Activated B cell treated with CpG ODN at 0.5 μM for 24 hours (primary cell): ENCODE data around the gene TTC17. TPM values are rescaled to one million over a fixed set of nuclear protein-coding genes. Genes with fewer than 3 reads are reported as not detected.

Source experiments
- ATAC-seq: fragments of 200-7000 bp; cut with Tn5 transposase; one replicate; pipeline ENCODE4 v1.10.0; 2021; ENCODE audit warnings: low read depth, mild to moderate bottlenecking, moderate library complexity
- CTCF ChIA-PET: fragments of 350-600 bp; sonication (Branson Sonifier 250); formaldehyde crosslinking; loops from one replicate; lab custom pipeline; 2021; ENCODE audit warnings: antibody characterized with exemption; lab: Charles Lee
- POLR2A ChIA-PET: fragments of 350-600 bp; sonication (Branson Sonifier 250); formaldehyde crosslinking; loops from one replicate; lab custom pipeline; 2021; ENCODE audit warnings: antibody characterized with exemption; lab: Charles Lee
- DNase-seq: peaks from one replicate; pipeline ENCODE4 v3.0.0; 2022
- H3K27ac Mint-ChIP-seq: one replicate; pipeline ENCODE4 v1.8.0; 2020; ENCODE audit warnings: mixed read lengths
- H3K27me3 Mint-ChIP-seq: one replicate; pipeline ENCODE4 v1.8.0; 2021; ENCODE audit warnings: mixed read lengths
- H3K36me3 Mint-ChIP-seq: one replicate; pipeline ENCODE4 v1.8.0; 2021; ENCODE audit warnings: low read depth, mixed read lengths
- H3K4me1 Mint-ChIP-seq: one replicate; pipeline ENCODE4 v1.8.0; 2021; ENCODE audit warnings: mixed read lengths
- H3K4me3 Mint-ChIP-seq: one replicate; pipeline ENCODE4 v1.8.0; 2020; ENCODE audit warnings: mild to moderate bottlenecking, mixed read lengths
- H3K9me3 Mint-ChIP-seq: one replicate; pipeline ENCODE4 v1.8.0; 2020; ENCODE audit warnings: mixed read lengths
- intact Hi-C: fragments of 100-400 bp; cut with micrococcal nuclease; formaldehyde crosslinking; loops from one replicate; pipeline ENCODE4 v1.15.1; 2024
- total RNA-seq: library from RNA; stranded (reverse); gene quantifications from 2 replicates; pipeline ENCODE4 v1.2.3, GENCODE V29; 2022
- TF ChIP-seq, protein P1 (sequence below): fragments of 200-600 bp; IDR thresholded peaks from one replicate; pipeline ENCODE4 v1.8.0; 2022; ENCODE audit warnings: antibody characterized with exemption, mild to moderate bottlenecking

TTC17 gene
- total RNA-seq, 1 donor from 2014 or later: 127 TPM

GRCh38 chr11:43367382-43368178 is 8.9 kb downstream of the TTC17 start:
- intact Hi-C loops: loop anchor here (1.0 kb wide), 1 partner anchor 8 kb away; no protein-coding TSS in a partner anchor
- Mint-ChIP-seq H3K27me3 (no peaks in the 10 kb centered on the region), H3K4me3 (peak overlapping the region; percentile 16), H3K4me1 (peaks cover 34% of the 10 kb centered on the region), H3K36me3 (peaks cover 57% of the 10 kb centered on the region), H3K9me3 (no peaks in the 10 kb centered on the region), H3K27ac (peak overlapping the region; percentile 21)
- ChIA-PET CTCF (no interaction called here), POLR2A (interaction anchor here (2.0 kb wide), 1 partner anchor 9 kb away, joined by 10 read pairs; the partner anchor contains the start of gene TTC17)
- DNase-seq (no peak), ATAC-seq (peak; percentile 74)
- TF ChIP-seq, protein P1, sequence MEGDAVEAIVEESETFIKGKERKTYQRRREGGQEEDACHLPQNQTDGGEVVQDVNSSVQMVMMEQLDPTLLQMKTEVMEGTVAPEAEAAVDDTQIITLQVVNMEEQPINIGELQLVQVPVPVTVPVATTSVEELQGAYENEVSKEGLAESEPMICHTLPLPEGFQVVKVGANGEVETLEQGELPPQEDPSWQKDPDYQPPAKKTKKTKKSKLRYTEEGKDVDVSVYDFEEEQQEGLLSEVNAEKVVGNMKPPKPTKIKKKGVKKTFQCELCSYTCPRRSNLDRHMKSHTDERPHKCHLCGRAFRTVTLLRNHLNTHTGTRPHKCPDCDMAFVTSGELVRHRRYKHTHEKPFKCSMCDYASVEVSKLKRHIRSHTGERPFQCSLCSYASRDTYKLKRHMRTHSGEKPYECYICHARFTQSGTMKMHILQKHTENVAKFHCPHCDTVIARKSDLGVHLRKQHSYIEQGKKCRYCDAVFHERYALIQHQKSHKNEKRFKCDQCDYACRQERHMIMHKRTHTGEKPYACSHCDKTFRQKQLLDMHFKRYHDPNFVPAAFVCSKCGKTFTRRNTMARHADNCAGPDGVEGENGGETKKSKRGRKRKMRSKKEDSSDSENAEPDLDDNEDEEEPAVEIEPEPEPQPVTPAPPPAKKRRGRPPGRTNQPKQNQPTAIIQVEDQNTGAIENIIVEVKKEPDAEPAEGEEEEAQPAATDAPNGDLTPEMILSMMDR: no peak

DNA sequence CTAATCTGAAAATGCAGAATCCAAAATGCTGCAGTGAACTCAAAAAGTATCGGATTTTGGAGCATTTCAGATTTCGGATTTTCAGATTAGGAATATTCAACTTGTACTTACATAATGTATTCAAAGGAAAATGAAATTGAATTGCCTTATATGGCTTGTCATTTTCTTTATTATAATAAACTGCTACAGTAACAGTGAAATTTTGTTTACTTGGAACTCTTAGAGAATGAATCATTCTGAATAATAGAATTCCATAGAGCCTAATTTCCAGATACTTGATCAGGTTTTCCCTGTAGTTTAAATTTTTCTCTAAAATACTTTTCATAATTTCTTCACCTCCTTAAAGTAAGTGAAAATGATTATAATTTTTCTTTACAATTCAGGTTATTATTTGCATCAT is 17.3 kb downstream of the TTC17 start:
- intact Hi-C loops: no loop called here
- Mint-ChIP-seq H3K4me3 (no peak overlapping the region), H3K27me3 (no peaks in the 10 kb centered on the region), H3K9me3 (no peaks in the 10 kb centered on the region), H3K27ac (no peak overlapping the region), H3K4me1 (peaks cover 9% of the 10 kb centered on the region), H3K36me3 (peaks cover 55% of the 10 kb centered on the region)
- ChIA-PET POLR2A (no interaction called here), CTCF (no interaction called here)
- ATAC-seq: no peak
- no peak for DNase-seq
- TF ChIP-seq, protein P1: no peak

GRCh38 chr11:43376594-43376993 is 17.9 kb downstream of the TTC17 start:
- CTCF ChIA-PET: no interaction called here
- TF ChIP-seq, protein P1: no peak
- Mint-ChIP-seq H3K27ac (no peak overlapping the region), H3K4me1 (peaks cover 9% of the 10 kb centered on the region), H3K9me3 (no peaks in the 10 kb centered on the region), H3K36me3 (peaks cover 53% of the 10 kb centered on the region), H3K27me3 (no peaks in the 10 kb centered on the region), H3K4me3 (no peak overlapping the region)
- ATAC-seq: no peak
- POLR2A ChIA-PET: no interaction called here
- intact Hi-C loops: no loop called here
- no peak for DNase-seq

GRCh38 chr11:43377389-43377788 is 18.7 kb downstream of the TTC17 start:
- H3K27me3 Mint-ChIP-seq: no peaks in the 10 kb centered on the region
- H3K36me3 Mint-ChIP-seq: peaks cover 55% of the 10 kb centered on the region
- no peak for DNase-seq
- TF ChIP-seq, protein P1: no peak
- intact Hi-C loops: no loop called here
- H3K9me3 Mint-ChIP-seq: no peaks in the 10 kb centered on the region
- peaks cover 9% of the 10 kb centered on the region for H3K4me1 Mint-ChIP-seq
- H3K27ac Mint-ChIP-seq: no peak overlapping the region
- no peak for ATAC-seq
- ChIA-PET CTCF (interaction anchor here (1.7 kb wide), 1 partner anchor 66 kb away, joined by 5 read pairs; the partner anchor contains the start of gene API5), POLR2A (interaction anchor here (1.9 kb wide), 1 partner anchor 19 kb away, joined by 5 read pairs; the partner anchor contains the start of gene TTC17)
- no peak overlapping the region for H3K4me3 Mint-ChIP-seq

DNA sequence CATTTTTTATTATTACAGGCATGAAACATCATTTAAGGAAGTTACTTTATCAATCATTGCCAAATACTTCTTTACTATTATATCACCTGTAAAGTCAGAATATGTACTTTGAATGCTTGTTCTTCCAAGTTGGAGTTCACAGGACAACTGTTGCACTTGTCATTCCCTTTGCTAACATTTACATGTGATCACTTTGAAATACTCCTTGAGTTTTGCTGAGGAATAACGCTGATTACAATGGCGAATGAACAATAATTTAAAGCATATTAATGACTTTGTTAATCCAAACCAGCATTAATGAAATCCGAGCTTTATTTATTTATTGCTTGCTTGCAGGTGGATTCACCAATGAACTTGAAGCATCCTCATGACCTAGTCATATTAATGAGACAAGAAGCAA is 20.2 kb downstream of the TTC17 start:
- POLR2A ChIA-PET: no interaction called here
- H3K27me3 Mint-ChIP-seq: no peaks in the 10 kb centered on the region
- no peak overlapping the region for H3K4me3 Mint-ChIP-seq
- peaks cover 51% of the 10 kb centered on the region for H3K36me3 Mint-ChIP-seq
- H3K9me3 Mint-ChIP-seq: no peaks in the 10 kb centered on the region
- TF ChIP-seq, protein P1: no peak
- ATAC-seq (no peak), DNase-seq (no peak)
- intact Hi-C loops: no loop called here
- no peak overlapping the region for H3K27ac Mint-ChIP-seq
- peaks cover 9% of the 10 kb centered on the region for H3K4me1 Mint-ChIP-seq
- CTCF ChIA-PET: interaction anchor here (1.7 kb wide), 1 partner anchor 67 kb away, joined by 5 read pairs; the partner anchor contains the start of gene API5
